HFFc6 (cell line): ENCODE measurements around the gene ETFRF1. TPM values are rescaled to one million over a fixed set of nuclear protein-coding genes. Genes with fewer than 3 reads are reported as not detected.

ENCODE experiments used
- DNase-seq: peaks from one replicate; pipeline ENCODE4 v3.0.0-alpha.2; 2018
- H3K27ac Mint-ChIP-seq: 2 replicates; pipeline ENCODE4 v1.8.0; 2020; ENCODE audit warnings: mild to moderate bottlenecking, mixed read lengths
- H3K27me3 Mint-ChIP-seq: 2 replicates; pipeline ENCODE4 v1.8.0; 2021; ENCODE audit warnings: mild to moderate bottlenecking, moderate library complexity, mixed read lengths; ENCODE audit not compliant: insufficient read depth
- H3K36me3 Mint-ChIP-seq: 2 replicates; pipeline ENCODE4 v1.8.0; 2021; ENCODE audit warnings: low read depth, mixed read lengths
- H3K4me1 Mint-ChIP-seq: 2 replicates; pipeline ENCODE4 v1.8.0; 2020; ENCODE audit warnings: low read depth, mixed read lengths
- H3K4me3 Mint-ChIP-seq: 2 replicates; pipeline ENCODE4 v1.8.0; 2020; ENCODE audit warnings: mild to moderate bottlenecking, moderate library complexity, mixed read lengths
- H3K9me3 Mint-ChIP-seq: 2 replicates; pipeline ENCODE4 v1.8.0; 2020; ENCODE audit warnings: mild to moderate bottlenecking, mixed read lengths
- CTCF ChIP-seq: fragments of 200-600 bp; sonication (generic); IDR thresholded peaks from 2 replicates; pipeline ENCODE4 v1.5.0; 2021; ENCODE audit warnings: antibody characterized with exemption, mild to moderate bottlenecking
- long read RNA-seq: library from polyadenylated mRNA; unstranded; transcript quantifications from one replicate; pipeline ENCODE4 v2.0.0, GENCODE V29; 2019
- total RNA-seq, 6 experiments: library from RNA; stranded (reverse); fragmentation: NEBNext Ultra II Directional; extraction: Animal tissue kit (Norgen Biotek cat#: 25700); gene quantifications; 2 replicates in 1 of 6; 3 replicates in 5 of 6; pipeline ENCODE4 v1.2.3, GENCODE V29; 2021

The ETFRF1 gene
- 10 to 100 TPM; 19.1 to 29.2 (median 25.7) TPM for total RNA-seq
- long read RNA-seq, transcript ETFRF1-201 (3 exons, 1,134 nt), result major isoform, 21 of 30 reads
- long read RNA-seq, partial matches to known transcripts, result 1 of 30 reads
- long read RNA-seq, other reads (novel, unspliced or antisense), result 3 of 30 reads

- no peaks in the 10 kb centered on the region for H3K36me3 Mint-ChIP-seq
- H3K4me1 Mint-ChIP-seq, result peaks cover 33% of the 10 kb centered on the region
- H3K27me3 Mint-ChIP-seq, result no peaks in the 10 kb centered on the region; the same call in none of the 2 replicates
- H3K4me3 Mint-ChIP-seq, result peak within 1 kb of the TSS; percentile 98
- peak; percentile 95 for DNase-seq
- H3K27ac Mint-ChIP-seq, result peak within 1 kb of the TSS; percentile 98
- no peak for TF ChIP-seq CTCF
- H3K9me3 Mint-ChIP-seq, result no peaks in the 10 kb centered on the region
These were observed at the start of gene ETFRF1, which contains the start of gene DNAI7 for GRCh38 chr12:25195056-25195971. TSS of gene ETFRF1 (plus strand) at chr12:25195237. CDS start at chr12:25203957, 8,720 bp downstream. TSS of gene DNAI7 (minus strand) at chr12:25195160. CDS start at chr12:25195078, 82 bp downstream.

- H3K27ac Mint-ChIP-seq, result no peak overlapping the region
- H3K36me3 Mint-ChIP-seq, result no peaks in the 10 kb centered on the region
- H3K27me3 Mint-ChIP-seq, result peaks cover 2% of the 10 kb centered on the region; the same call in 1 of the 2 replicates
- no peak overlapping the region for H3K4me3 Mint-ChIP-seq
- TF ChIP-seq CTCF, result no peak
- no peak for DNase-seq
- H3K4me1 Mint-ChIP-seq, result peaks cover 26% of the 10 kb centered on the region
- no peaks in the 10 kb centered on the region for H3K9me3 Mint-ChIP-seq
These were observed 48.4 kb upstream of the ETFRF1 start for GRCh38 chr12:25146686-25147085.

GRCh38 chr12:25151476-25151875, 43.6 kb upstream of the ETFRF1 start:
- Mint-ChIP-seq H3K4me3 (peak overlapping the region; percentile 7), H3K9me3 (no peaks in the 10 kb centered on the region), H3K36me3 (no peaks in the 10 kb centered on the region), H3K27me3 (no peaks in the 10 kb centered on the region), H3K27ac (peak overlapping the region; percentile 64), H3K4me1 (peaks cover 53% of the 10 kb centered on the region)
- DNase-seq, result peak; percentile 95
- no peak for TF ChIP-seq CTCF

GRCh38 chr12:25152055-25152454, 43.0 kb upstream of the ETFRF1 start:
- Mint-ChIP-seq H3K4me1 (peaks cover 53% of the 10 kb centered on the region), H3K4me3 (no peak overlapping the region), H3K27ac (peak overlapping the region; percentile 64)

More at GRCh38 chr12:25152055-25152454, 43.0 kb upstream of the ETFRF1 start:
- no peak for TF ChIP-seq CTCF
- no peaks in the 10 kb centered on the region for H3K27me3 Mint-ChIP-seq
- DNase-seq, result no peak
- H3K9me3 Mint-ChIP-seq, result no peaks in the 10 kb centered on the region
- no peaks in the 10 kb centered on the region for H3K36me3 Mint-ChIP-seq
